WTC11 (cell line): Measurements from ENCODE around the gene TSC1. TPM values are rescaled to one million over a fixed set of nuclear protein-coding genes. Genes with fewer than 3 reads are reported as not detected.
A peak's percentile ranks its signal among the peaks of the same experiment; 100 is the strongest.

Source experiments
- ATAC-seq: fragments of 200-7000 bp; cut with Tn5 transposase; 2 replicates; pipeline ENCODE4 v1.10.0; 2021; ENCODE audit warnings: mild to moderate bottlenecking, moderate library complexity
- CTCF ChIA-PET: fragments of 300-600 bp; sonication (Branson Sonifier 250); formaldehyde crosslinking; loops from one replicate; lab custom pipeline; 2021; ENCODE audit warnings: antibody characterized with exemption; lab: Charles Lee
- POLR2A ChIA-PET: fragments of 350-600 bp; sonication (Branson Sonifier 250); formaldehyde crosslinking; loops from one replicate; lab custom pipeline; 2021; ENCODE audit warnings: antibody characterized with exemption; lab: Charles Lee
- DNase-seq: peaks from one replicate; pipeline ENCODE4 v3.0.0; 2021; ENCODE audit warnings: low spot score
- H3K27ac Mint-ChIP-seq: 2 replicates; pipeline ENCODE4 v1.8.0; 2021; ENCODE audit warnings: mixed read lengths
- H3K27me3 Mint-ChIP-seq: 2 replicates; pipeline ENCODE4 v1.8.0; 2021; ENCODE audit warnings: low read depth, mild to moderate bottlenecking, moderate library complexity, mixed read lengths
- H3K36me3 Mint-ChIP-seq: 2 replicates; pipeline ENCODE4 v1.8.0; 2021; ENCODE audit warnings: mixed read lengths
- H3K4me1 Mint-ChIP-seq: 2 replicates; pipeline ENCODE4 v1.8.0; 2022; ENCODE audit warnings: mixed read lengths
- H3K4me3 Mint-ChIP-seq: 2 replicates; pipeline ENCODE4 v1.8.0; 2021; ENCODE audit warnings: mild to moderate bottlenecking, moderate library complexity, mixed read lengths
- H3K9me3 Mint-ChIP-seq: 2 replicates; pipeline ENCODE4 v1.8.0; 2021; ENCODE audit warnings: mixed read lengths
- CREB1 ChIP-seq: sonication (generic); formaldehyde crosslinking; IDR thresholded peaks from 2 replicates; pipeline ENCODE4 v1.8.0; 2023; ENCODE audit warnings: mild to moderate bottlenecking, missing genetic modification reagents
- ELF4 ChIP-seq: sonication (generic); formaldehyde crosslinking; IDR thresholded peaks from 2 replicates; pipeline ENCODE4 v1.8.1; 2022; ENCODE audit warnings: low read depth, mild to moderate bottlenecking, moderate library complexity, missing genetic modification reagents
- ESRRA ChIP-seq: sonication (generic); formaldehyde crosslinking; IDR thresholded peaks from 2 replicates; pipeline ENCODE4 v1.8.1; 2022; ENCODE audit warnings: mild to moderate bottlenecking, missing genetic modification reagents, borderline replicate concordance
- ETV6 ChIP-seq: sonication (generic); formaldehyde crosslinking; IDR thresholded peaks from 2 replicates; pipeline ENCODE4 v1.8.1; 2022; ENCODE audit warnings: mild to moderate bottlenecking, missing genetic modification reagents
- MYBL2 ChIP-seq: sonication (generic); formaldehyde crosslinking; IDR thresholded peaks from 2 replicates; pipeline ENCODE4 v1.8.1; 2023; ENCODE audit warnings: mild to moderate bottlenecking, moderate library complexity, missing genetic modification reagents
- PRRX2 ChIP-seq: fragments of 250-450 bp; sonication (Bioruptor Pico); IDR thresholded peaks from 2 replicates; pipeline ENCODE4 v1.8.0; 2021; ENCODE audit warnings: mild to moderate bottlenecking
- TCF7 ChIP-seq: sonication (generic); formaldehyde crosslinking; IDR thresholded peaks from 2 replicates; pipeline ENCODE4 v1.8.0; 2022; ENCODE audit warnings: mild to moderate bottlenecking, low read depth, missing genetic modification reagents, moderate library complexity
- TP53 ChIP-seq: sonication (generic); formaldehyde crosslinking; IDR thresholded peaks from 2 replicates; pipeline ENCODE4 v1.8.1; 2023; ENCODE audit warnings: mild to moderate bottlenecking, missing genetic modification reagents
- ZNF121 ChIP-seq: sonication (generic); formaldehyde crosslinking; IDR thresholded peaks from 2 replicates; pipeline ENCODE4 v1.8.0; 2023; ENCODE audit warnings: missing genetic modification reagents
- ZNF219 ChIP-seq: sonication (generic); formaldehyde crosslinking; IDR thresholded peaks from 2 replicates; pipeline ENCODE4 v1.8.0; 2023; ENCODE audit warnings: missing genetic modification reagents, mild to moderate bottlenecking, borderline replicate concordance
- ZNF396 ChIP-seq: fragments of 250-450 bp; sonication (Bioruptor Pico); IDR thresholded peaks from 2 replicates; pipeline ENCODE4 v1.8.0; 2021; ENCODE audit warnings: mild to moderate bottlenecking, moderate library complexity, borderline replicate concordance
- total RNA-seq: library from RNA; stranded (reverse); gene quantifications from 3 replicates; pipeline ENCODE4 v1.2.3, GENCODE V29; 2021
- TF ChIP-seq, protein P1 (sequence below): sonication (generic); formaldehyde crosslinking; IDR thresholded peaks from 2 replicates; pipeline ENCODE4 v1.8.0; 2022; ENCODE audit warnings: missing genetic modification reagents
- TF ChIP-seq, protein P2 (sequence below): sonication (generic); formaldehyde crosslinking; IDR thresholded peaks from 2 replicates; pipeline ENCODE4 v1.8.0; 2023; ENCODE audit warnings: missing genetic modification reagents, mild to moderate bottlenecking, borderline replicate concordance
- TF ChIP-seq, protein P3 (sequence below): sonication (generic); formaldehyde crosslinking; IDR thresholded peaks from 2 replicates; pipeline ENCODE4 v1.8.0; 2022; ENCODE audit warnings: mild to moderate bottlenecking, missing genetic modification reagents
- TF ChIP-seq, protein P4 (sequence below): sonication (generic); formaldehyde crosslinking; IDR thresholded peaks from 2 replicates; pipeline ENCODE4 v1.8.1; 2022; ENCODE audit warnings: low read depth, mild to moderate bottlenecking, moderate library complexity, missing genetic modification reagents, borderline replicate concordance
- TF ChIP-seq, protein P5 (sequence below): fragments of 250-450 bp; sonication (Bioruptor Pico); IDR thresholded peaks from 2 replicates; pipeline ENCODE4 v1.9.0; 2021; ENCODE audit warnings: mild to moderate bottlenecking, borderline replicate concordance
- TF ChIP-seq, protein P6 (sequence below): sonication (generic); formaldehyde crosslinking; IDR thresholded peaks from 2 replicates; pipeline ENCODE4 v1.8.0; 2023; ENCODE audit warnings: missing genetic modification reagents
- TF ChIP-seq, protein P7 (sequence below): sonication (generic); formaldehyde crosslinking; IDR thresholded peaks from 2 replicates; pipeline ENCODE4 v1.8.1; 2023; ENCODE audit warnings: mild to moderate bottlenecking, missing genetic modification reagents, moderate library complexity

The TSC1 gene
- total RNA-seq, 1 experiment from 2014 or later: 52.9 TPM

DNA sequence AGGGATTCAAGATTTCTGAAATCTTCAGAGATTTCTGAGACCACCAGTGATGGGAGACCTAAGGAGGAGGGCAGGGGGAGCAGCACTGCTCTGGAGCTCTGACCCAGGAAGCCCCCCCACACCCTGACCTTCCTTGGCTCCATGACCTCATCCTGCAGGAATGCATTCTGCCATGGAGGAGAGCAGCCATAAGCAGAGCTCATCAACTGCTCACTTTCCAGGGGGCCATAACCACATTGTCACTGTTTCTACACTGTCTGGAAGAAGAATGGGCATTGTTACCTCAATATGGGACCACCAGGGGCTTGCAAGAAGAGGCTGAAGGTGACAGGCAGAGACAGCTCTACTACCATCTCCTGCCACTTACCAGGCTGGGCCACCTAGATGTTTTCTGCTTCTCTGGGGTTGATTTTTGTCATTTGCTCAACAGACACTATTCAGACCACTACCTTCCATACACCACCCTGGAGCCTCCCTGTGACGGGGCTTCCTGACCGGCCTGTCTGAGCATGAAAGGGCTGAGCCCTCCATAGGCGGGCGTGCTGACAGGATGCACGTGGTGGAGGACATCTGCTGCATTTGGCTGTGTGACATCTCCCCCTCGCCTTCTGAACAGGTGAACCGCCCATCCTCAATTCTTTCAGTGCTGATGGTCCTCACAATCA, 2.3 kb upstream of the TSC1 start:
- DNase-seq: no peak
- Mint-ChIP-seq H3K9me3 (no peaks in the 10 kb centered on the region), H3K27me3 (no peaks in the 10 kb centered on the region), H3K36me3 (no peaks in the 10 kb centered on the region), H3K4me3 (no peak overlapping the region), H3K27ac (peak overlapping the region; percentile 51; the same call in 1 of the 2 replicates), H3K4me1 (peaks cover 38% of the 10 kb centered on the region)
- ChIA-PET POLR2A (interaction anchor here (0.7 kb wide), 2 partner anchors 42 to 46 kb away, joined by 3 to 5 read pairs; no protein-coding TSS in a partner anchor), CTCF (interaction anchor here (0.5 to 1.4 kb wide), 4 partner anchors 25 to 625 kb away, joined by 3 to 4 read pairs (median 3); no protein-coding TSS in a partner anchor)
- peak; percentile 25 for ATAC-seq
- TF ChIP-seq ELF4 (no peak), ZNF396 (no peak), CREB1 (CRISPR knock-in tag) (no peak), PRRX2 (CRISPR knock-in tag) (no peak), ZNF121 (CRISPR knock-in tag) (no peak), TP53 (no peak), ZNF219 (CRISPR knock-in tag) (no peak), ESRRA (CRISPR knock-in tag) (no peak)
- TF ChIP-seq, protein P1, sequence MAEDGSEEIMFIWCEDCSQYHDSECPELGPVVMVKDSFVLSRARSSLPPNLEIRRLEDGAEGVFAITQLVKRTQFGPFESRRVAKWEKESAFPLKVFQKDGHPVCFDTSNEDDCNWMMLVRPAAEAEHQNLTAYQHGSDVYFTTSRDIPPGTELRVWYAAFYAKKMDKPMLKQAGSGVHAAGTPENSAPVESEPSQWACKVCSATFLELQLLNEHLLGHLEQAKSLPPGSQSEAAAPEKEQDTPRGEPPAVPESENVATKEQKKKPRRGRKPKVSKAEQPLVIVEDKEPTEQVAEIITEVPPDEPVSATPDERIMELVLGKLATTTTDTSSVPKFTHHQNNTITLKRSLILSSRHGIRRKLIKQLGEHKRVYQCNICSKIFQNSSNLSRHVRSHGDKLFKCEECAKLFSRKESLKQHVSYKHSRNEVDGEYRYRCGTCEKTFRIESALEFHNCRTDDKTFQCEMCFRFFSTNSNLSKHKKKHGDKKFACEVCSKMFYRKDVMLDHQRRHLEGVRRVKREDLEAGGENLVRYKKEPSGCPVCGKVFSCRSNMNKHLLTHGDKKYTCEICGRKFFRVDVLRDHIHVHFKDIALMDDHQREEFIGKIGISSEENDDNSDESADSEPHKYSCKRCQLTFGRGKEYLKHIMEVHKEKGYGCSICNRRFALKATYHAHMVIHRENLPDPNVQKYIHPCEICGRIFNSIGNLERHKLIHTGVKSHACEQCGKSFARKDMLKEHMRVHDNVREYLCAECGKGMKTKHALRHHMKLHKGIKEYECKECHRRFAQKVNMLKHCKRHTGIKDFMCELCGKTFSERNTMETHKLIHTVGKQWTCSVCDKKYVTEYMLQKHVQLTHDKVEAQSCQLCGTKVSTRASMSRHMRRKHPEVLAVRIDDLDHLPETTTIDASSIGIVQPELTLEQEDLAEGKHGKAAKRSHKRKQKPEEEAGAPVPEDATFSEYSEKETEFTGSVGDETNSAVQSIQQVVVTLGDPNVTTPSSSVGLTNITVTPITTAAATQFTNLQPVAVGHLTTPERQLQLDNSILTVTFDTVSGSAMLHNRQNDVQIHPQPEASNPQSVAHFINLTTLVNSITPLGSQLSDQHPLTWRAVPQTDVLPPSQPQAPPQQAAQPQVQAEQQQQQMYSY (CRISPR knock-in tag): no peak

DNA sequence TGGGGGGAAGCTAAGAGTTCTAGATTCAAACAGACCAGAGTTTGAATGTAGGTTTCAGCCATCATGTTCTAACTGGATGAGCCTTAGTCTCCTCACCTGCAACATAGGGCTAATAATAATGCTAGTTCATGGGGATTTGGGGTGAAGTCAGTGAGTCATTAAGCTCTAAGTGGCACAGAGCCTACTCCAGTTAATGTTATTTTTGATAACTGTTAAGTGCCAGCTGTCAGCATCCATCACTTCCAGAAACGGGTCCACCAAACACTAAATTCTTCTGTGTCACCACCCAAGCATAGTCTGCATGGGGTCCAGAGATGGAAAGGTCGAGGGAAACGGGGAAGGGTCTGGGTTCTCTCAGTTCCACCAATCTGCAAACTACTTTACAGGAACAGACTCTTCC, 1.8 kb upstream of the TSC1 start:
- ChIA-PET CTCF (interaction anchor here (0.6 kb wide), 1 partner anchor 97 kb away, joined by 3 read pairs; no protein-coding TSS in a partner anchor), POLR2A (no interaction called here)
- ATAC-seq: no peak
- Mint-ChIP-seq H3K36me3 (no peaks in the 10 kb centered on the region), H3K27ac (peak overlapping the region; percentile 26), H3K4me1 (peaks cover 44% of the 10 kb centered on the region), H3K9me3 (no peaks in the 10 kb centered on the region), H3K4me3 (no peak overlapping the region), H3K27me3 (no peaks in the 10 kb centered on the region)
- no peak for DNase-seq
- TF ChIP-seq, protein P2, sequence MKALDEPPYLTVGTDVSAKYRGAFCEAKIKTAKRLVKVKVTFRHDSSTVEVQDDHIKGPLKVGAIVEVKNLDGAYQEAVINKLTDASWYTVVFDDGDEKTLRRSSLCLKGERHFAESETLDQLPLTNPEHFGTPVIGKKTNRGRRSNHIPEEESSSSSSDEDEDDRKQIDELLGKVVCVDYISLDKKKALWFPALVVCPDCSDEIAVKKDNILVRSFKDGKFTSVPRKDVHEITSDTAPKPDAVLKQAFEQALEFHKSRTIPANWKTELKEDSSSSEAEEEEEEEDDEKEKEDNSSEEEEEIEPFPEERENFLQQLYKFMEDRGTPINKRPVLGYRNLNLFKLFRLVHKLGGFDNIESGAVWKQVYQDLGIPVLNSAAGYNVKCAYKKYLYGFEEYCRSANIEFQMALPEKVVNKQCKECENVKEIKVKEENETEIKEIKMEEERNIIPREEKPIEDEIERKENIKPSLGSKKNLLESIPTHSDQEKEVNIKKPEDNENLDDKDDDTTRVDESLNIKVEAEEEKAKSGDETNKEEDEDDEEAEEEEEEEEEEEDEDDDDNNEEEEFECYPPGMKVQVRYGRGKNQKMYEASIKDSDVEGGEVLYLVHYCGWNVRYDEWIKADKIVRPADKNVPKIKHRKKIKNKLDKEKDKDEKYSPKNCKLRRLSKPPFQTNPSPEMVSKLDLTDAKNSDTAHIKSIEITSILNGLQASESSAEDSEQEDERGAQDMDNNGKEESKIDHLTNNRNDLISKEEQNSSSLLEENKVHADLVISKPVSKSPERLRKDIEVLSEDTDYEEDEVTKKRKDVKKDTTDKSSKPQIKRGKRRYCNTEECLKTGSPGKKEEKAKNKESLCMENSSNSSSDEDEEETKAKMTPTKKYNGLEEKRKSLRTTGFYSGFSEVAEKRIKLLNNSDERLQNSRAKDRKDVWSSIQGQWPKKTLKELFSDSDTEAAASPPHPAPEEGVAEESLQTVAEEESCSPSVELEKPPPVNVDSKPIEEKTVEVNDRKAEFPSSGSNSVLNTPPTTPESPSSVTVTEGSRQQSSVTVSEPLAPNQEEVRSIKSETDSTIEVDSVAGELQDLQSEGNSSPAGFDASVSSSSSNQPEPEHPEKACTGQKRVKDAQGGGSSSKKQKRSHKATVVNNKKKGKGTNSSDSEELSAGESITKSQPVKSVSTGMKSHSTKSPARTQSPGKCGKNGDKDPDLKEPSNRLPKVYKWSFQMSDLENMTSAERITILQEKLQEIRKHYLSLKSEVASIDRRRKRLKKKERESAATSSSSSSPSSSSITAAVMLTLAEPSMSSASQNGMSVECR: no peak
- TF ChIP-seq MYBL2 (CRISPR knock-in tag): no peak
- no peak for TF ChIP-seq TCF7 (CRISPR knock-in tag)
- TF ChIP-seq, protein P3, sequence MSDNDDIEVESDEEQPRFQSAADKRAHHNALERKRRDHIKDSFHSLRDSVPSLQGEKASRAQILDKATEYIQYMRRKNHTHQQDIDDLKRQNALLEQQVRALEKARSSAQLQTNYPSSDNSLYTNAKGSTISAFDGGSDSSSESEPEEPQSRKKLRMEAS (CRISPR knock-in tag): no peak
- TF ChIP-seq, protein P4, sequence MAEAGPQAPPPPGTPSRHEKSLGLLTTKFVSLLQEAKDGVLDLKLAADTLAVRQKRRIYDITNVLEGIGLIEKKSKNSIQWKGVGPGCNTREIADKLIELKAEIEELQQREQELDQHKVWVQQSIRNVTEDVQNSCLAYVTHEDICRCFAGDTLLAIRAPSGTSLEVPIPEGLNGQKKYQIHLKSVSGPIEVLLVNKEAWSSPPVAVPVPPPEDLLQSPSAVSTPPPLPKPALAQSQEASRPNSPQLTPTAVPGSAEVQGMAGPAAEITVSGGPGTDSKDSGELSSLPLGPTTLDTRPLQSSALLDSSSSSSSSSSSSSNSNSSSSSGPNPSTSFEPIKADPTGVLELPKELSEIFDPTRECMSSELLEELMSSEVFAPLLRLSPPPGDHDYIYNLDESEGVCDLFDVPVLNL (CRISPR knock-in tag): no peak
- TF ChIP-seq, protein P5, sequence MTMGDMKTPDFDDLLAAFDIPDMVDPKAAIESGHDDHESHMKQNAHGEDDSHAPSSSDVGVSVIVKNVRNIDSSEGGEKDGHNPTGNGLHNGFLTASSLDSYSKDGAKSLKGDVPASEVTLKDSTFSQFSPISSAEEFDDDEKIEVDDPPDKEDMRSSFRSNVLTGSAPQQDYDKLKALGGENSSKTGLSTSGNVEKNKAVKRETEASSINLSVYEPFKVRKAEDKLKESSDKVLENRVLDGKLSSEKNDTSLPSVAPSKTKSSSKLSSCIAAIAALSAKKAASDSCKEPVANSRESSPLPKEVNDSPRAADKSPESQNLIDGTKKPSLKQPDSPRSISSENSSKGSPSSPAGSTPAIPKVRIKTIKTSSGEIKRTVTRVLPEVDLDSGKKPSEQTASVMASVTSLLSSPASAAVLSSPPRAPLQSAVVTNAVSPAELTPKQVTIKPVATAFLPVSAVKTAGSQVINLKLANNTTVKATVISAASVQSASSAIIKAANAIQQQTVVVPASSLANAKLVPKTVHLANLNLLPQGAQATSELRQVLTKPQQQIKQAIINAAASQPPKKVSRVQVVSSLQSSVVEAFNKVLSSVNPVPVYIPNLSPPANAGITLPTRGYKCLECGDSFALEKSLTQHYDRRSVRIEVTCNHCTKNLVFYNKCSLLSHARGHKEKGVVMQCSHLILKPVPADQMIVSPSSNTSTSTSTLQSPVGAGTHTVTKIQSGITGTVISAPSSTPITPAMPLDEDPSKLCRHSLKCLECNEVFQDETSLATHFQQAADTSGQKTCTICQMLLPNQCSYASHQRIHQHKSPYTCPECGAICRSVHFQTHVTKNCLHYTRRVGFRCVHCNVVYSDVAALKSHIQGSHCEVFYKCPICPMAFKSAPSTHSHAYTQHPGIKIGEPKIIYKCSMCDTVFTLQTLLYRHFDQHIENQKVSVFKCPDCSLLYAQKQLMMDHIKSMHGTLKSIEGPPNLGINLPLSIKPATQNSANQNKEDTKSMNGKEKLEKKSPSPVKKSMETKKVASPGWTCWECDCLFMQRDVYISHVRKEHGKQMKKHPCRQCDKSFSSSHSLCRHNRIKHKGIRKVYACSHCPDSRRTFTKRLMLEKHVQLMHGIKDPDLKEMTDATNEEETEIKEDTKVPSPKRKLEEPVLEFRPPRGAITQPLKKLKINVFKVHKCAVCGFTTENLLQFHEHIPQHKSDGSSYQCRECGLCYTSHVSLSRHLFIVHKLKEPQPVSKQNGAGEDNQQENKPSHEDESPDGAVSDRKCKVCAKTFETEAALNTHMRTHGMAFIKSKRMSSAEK (CRISPR knock-in tag): no peak
- no peak for TF ChIP-seq ETV6
- TF ChIP-seq, protein P6, sequence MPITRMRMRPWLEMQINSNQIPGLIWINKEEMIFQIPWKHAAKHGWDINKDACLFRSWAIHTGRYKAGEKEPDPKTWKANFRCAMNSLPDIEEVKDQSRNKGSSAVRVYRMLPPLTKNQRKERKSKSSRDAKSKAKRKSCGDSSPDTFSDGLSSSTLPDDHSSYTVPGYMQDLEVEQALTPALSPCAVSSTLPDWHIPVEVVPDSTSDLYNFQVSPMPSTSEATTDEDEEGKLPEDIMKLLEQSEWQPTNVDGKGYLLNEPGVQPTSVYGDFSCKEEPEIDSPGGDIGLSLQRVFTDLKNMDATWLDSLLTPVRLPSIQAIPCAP (CRISPR knock-in tag): no peak
- TF ChIP-seq, protein P7, sequence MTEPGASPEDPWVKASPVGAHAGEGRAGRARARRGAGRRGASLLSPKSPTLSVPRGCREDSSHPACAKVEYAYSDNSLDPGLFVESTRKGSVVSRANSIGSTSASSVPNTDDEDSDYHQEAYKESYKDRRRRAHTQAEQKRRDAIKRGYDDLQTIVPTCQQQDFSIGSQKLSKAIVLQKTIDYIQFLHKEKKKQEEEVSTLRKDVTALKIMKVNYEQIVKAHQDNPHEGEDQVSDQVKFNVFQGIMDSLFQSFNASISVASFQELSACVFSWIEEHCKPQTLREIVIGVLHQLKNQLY (CRISPR knock-in tag): no peak
